Stomach (tissue), 19 donors: ENCODE measurements around the gene ILDR2. TPM values are rescaled to one million over a fixed set of nuclear protein-coding genes. Genes with fewer than 3 reads are reported as not detected.
A peak's percentile ranks its signal among the peaks of the same experiment; 100 is the strongest.

ENCODE experiments used
- DNase-seq, 2 donors: peaks; one replicate each; pipeline versions ENCODE4 v3.0.0 to v3.0.0-alpha.2; 2013 to 2019
- H3K27ac ChIP-seq, 5 donors: fragments of 200-600 bp in 4 of 5; sonication (generic) in 4 of 5; one replicate each; pipeline ENCODE4 v1.5.1; 2013 to 2019; ENCODE audit warnings: mild to moderate bottlenecking in 1 of 5, moderate library complexity in 1 of 5
- H3K27me3 ChIP-seq, 3 donors: fragments of 200-600 bp; sonication (generic); one replicate each; pipeline ENCODE4 v1.5.1; 2017 to 2019; ENCODE audit warnings: mixed run types in 1 of 3
- H3K36me3 ChIP-seq, 4 donors: fragments of 200-600 bp; sonication (generic); 1 replicate in 3 of 4; 2 replicates in 1 of 4; pipeline ENCODE4 v1.5.1; 2016 to 2019
- H3K4me1 ChIP-seq, 4 donors: fragments of 200-600 bp; sonication (generic); one replicate each; pipeline ENCODE4 v1.5.1; 2016 to 2019
- H3K4me3 ChIP-seq, 4 donors: fragments of 200-600 bp; sonication (generic) in 3 of 4; one replicate each; pipeline ENCODE4 v1.5.1; 2016 to 2019; ENCODE audit warnings: mild to moderate bottlenecking in 1 of 4
- H3K9me3 ChIP-seq, 4 donors: fragments of 200-600 bp; sonication (generic); one replicate each; pipeline ENCODE4 v1.5.1; 2016 to 2019
- EP300 ChIP-seq: sonication (generic); formaldehyde crosslinking; IDR thresholded peaks from one replicate; pipeline ENCODE4 v1.6.1; 2017; ENCODE audit warnings: antibody characterized with exemption
- POLR2A ChIP-seq, 4 donors: fragments of 450-650 bp; IDR thresholded peaks; one replicate each; pipeline ENCODE4 v1.6.1; 2016; ENCODE audit warnings: antibody characterized with exemption in 4 of 4, control low read depth in 2 of 4, mild to moderate bottlenecking in 1 of 4, moderate library complexity in 1 of 4
- POLR2AphosphoS5 ChIP-seq, 3 donors: sonication (generic); formaldehyde crosslinking; IDR thresholded peaks; one replicate each; pipeline ENCODE4 v1.6.1; 2016; ENCODE audit warnings: antibody characterized with exemption in 3 of 3
- WGBS, 5 donors: extraction: QIAGEN DNeasy Blood & Tissue Kit in 3 of 5; methylation state at CpG; one replicate each; pipeline versions ENCODE4 v1.1.5 to v1.1.7; 2013 to 2018; 5-methylcytosine and 5-hydroxymethylcytosine counted together
- intact Hi-C: fragments of 100-400 bp; cut with DNase I; formaldehyde crosslinking; loops from one replicate; pipeline ENCODE4 v1.15.1; 2023; ENCODE audit warnings: low total_unique reads
- long read RNA-seq, 10 donors: transcript quantifications; one replicate each; lab custom pipeline, GENCODE V29; 2026
- polyA plus RNA-seq, 3 donors: library from polyadenylated mRNA; stranded (reverse); fragments of 200-250 nt; gene quantifications; one replicate each; pipeline ENCODE4 v1.2.3, GENCODE V29; 2013
- total RNA-seq, 5 donors: library from RNA; depleted of rRNA; stranded (reverse); fragments of >200 nt; gene quantifications; one replicate each; pipeline versions ENCODE4 v1.1.0 to v1.2.3, GENCODE V29; 2014 to 2016
- TF ChIP-seq, protein P1 (sequence below), 7 experiments: fragments of 450-650 bp in 4 of 7; fragments of 200-600 bp in 3 of 7; sonication (generic) in 3 of 7; IDR thresholded peaks; one replicate each; pipeline ENCODE4 v1.5.1; 2016 to 2019; ENCODE audit warnings: antibody characterized with exemption in 7 of 7, control low read depth in 2 of 7, mild to moderate bottlenecking in 1 of 7
- donor health status: healthy with polysubstance abuse.
- donor health status: Bipolar disorder and iron deficiency.
- donor health status: healthy.

Gene ILDR2, protein sequence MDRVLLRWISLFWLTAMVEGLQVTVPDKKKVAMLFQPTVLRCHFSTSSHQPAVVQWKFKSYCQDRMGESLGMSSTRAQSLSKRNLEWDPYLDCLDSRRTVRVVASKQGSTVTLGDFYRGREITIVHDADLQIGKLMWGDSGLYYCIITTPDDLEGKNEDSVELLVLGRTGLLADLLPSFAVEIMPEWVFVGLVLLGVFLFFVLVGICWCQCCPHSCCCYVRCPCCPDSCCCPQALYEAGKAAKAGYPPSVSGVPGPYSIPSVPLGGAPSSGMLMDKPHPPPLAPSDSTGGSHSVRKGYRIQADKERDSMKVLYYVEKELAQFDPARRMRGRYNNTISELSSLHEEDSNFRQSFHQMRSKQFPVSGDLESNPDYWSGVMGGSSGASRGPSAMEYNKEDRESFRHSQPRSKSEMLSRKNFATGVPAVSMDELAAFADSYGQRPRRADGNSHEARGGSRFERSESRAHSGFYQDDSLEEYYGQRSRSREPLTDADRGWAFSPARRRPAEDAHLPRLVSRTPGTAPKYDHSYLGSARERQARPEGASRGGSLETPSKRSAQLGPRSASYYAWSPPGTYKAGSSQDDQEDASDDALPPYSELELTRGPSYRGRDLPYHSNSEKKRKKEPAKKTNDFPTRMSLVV
- under 1 TPM in 3 of 5 donors, not detected in 2; 0.14 to 0.92 (median 0.87) TPM for total RNA-seq
- polyA plus RNA-seq = under 1 TPM; under 0.01 to 0.13 (median 0.06) TPM
- long read RNA-seq, donor 1 = 0 reads
- long read RNA-seq, donor 2 = 0 reads
- long read RNA-seq, donor 3 = 0 reads
- long read RNA-seq, donor 4 = 0 reads
- long read RNA-seq, donor 5 = 0 reads
- long read RNA-seq, donor 6 = 0 reads
- long read RNA-seq, donor 7 = 0 reads
- long read RNA-seq, donor 8 = 0 reads
- long read RNA-seq, donor 9 = 0 reads
- long read RNA-seq, donor 10 = 0 reads

DNA sequence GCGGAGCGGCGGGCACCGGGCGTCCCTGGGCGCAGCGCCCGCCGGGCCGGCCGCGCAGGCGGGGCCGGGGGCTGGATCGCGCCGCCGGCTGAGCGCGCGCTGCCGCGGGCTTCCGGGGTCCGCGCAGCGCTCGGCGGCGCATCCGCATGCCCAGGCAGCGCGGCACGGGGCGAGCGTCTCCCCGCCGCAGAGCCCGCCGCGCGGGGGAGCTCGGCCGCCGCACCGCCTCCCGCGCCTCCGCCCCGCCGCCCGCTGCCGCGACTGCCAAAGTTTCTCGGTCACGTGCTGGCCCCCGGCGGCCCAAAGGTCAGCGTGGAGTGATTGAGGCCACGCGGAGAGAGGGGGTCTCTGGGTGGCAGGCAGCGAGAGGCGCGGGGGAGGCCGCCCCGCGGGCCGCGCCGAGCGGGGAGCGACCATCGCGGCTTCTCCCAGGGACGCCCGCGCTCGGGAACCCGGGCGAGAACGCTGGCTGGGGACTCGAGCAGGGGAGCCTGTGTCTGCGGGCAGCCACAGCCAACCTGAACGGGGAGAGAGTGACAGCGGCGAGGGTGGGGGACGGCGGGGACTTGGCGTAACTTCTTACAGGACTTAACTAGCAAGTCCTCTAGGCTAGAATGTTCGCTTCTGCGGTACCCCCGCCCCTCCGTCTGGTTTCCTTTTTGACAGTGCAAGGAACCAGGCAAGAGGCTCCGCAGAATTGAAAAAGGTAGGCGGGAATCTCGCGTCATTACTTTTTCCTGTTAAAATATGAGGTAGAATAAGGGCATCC is at the start of gene ILDR2:
ILDR2 (minus strand) TSS at position 180 of the 769 bp plus-strand sequence. CDS start 272 bp downstream, outside the sequence.
- Histone ChIP-seq H3K4me1 (peaks cover 7 to 16% (median 11%) of the 10 kb centered on the region in 4 donors), H3K36me3 (no peaks in the 10 kb centered on the region), H3K9me3 (no peaks in the 10 kb centered on the region), H3K4me3 (peak within 1 kb of the TSS; percentile 66 to 92 (median 74)), H3K27ac (peak within 1 kb of the TSS in 2 of 5 donors; percentile 73 to 82), H3K27me3 (peaks cover 0 to 50% (median 26%) of the 10 kb centered on the region in 3 donors)
- WGBS, 5 donors = 0 to 2% (median 1%) methylated on average over 17 to 96 of the region's 97 CpGs
- DNase-seq = peak; percentile 52 to 79
- intact Hi-C loops = no loop called here
- TF ChIP-seq EP300 = no peak
- no peak for TF ChIP-seq POLR2AphosphoS5 (IDR thresholded peaks at IDR 0.05)
- TF ChIP-seq, protein P1, sequence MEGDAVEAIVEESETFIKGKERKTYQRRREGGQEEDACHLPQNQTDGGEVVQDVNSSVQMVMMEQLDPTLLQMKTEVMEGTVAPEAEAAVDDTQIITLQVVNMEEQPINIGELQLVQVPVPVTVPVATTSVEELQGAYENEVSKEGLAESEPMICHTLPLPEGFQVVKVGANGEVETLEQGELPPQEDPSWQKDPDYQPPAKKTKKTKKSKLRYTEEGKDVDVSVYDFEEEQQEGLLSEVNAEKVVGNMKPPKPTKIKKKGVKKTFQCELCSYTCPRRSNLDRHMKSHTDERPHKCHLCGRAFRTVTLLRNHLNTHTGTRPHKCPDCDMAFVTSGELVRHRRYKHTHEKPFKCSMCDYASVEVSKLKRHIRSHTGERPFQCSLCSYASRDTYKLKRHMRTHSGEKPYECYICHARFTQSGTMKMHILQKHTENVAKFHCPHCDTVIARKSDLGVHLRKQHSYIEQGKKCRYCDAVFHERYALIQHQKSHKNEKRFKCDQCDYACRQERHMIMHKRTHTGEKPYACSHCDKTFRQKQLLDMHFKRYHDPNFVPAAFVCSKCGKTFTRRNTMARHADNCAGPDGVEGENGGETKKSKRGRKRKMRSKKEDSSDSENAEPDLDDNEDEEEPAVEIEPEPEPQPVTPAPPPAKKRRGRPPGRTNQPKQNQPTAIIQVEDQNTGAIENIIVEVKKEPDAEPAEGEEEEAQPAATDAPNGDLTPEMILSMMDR (IDR thresholded peaks at IDR 0.05) = no peak
- TF ChIP-seq POLR2A (IDR thresholded peaks at IDR 0.05) = no peak

DNA sequence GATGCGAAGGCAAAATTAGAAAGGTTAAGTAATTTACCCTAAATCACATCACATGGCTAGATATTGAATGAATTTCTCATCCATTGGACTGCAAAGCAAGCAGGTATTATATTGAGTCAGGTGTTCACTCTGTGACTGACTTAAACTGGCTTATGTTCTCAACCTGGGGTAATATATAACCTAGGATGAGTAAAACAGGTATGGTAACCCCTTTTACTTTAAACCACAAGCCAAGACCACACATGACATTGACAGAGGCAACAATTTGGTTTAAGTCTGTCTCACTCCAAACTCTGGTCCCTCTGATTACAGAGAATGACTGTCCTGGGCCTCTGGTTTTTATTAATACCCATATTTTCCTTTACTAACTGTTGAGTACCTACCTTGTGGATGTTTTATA is 47.0 kb upstream of the ILDR2 start:
- WGBS, 5 donors = 90 to 100% (median 94%) methylated on average over 1 of the region's 1 CpG
- no peaks in the 10 kb centered on the region for H3K9me3 ChIP-seq
- intact Hi-C loops = no loop called here

DNA sequence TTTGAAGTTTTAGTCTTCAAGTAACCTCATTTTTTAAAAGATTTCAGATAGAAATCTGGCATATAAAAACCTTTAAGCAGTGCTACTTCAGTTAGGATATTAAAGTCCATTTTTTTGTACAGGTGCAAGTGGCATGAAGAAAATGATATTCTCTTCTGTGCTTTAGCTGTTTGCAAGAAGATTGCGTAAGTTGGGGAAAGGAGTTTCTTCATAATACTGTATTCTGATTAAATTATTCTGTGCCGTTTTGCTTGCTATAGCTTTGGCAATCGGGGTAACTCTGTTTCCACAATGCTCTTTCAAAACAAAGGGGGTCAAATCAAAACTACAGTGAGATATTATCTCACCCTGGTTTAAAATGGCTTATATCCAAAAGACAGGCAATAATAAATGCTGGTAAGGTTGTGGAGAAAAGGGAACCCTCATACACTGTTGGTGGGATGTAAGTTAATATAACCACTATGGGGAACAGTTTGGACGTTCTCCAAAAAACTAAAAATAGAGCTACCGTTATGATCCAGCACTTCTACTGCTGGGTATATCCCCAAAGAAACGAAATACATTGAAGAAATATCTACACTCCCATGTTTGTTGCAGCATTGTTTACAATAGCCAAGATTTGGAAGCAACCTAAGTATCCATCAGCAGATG is 40.9 kb upstream of the ILDR2 start:
- intact Hi-C loops = no loop called here
- DNase-seq = no peak
- H3K4me1 ChIP-seq = no peaks in the 10 kb centered on the region
- 51 to 67% (median 65%) methylated on average over 6 of the region's 6 CpGs for WGBS, 5 donors
- peaks cover 0 to 4% (median 0%) of the 10 kb centered on the region in 3 donors for H3K27me3 ChIP-seq
- no peaks in the 10 kb centered on the region for H3K9me3 ChIP-seq
- no peak overlapping the region for H3K4me3 ChIP-seq
- TF ChIP-seq, protein P1 (IDR thresholded peaks at IDR 0.05) = no peak
- TF ChIP-seq EP300 = no peak
- no peak for TF ChIP-seq POLR2A (IDR thresholded peaks at IDR 0.05)
- TF ChIP-seq POLR2AphosphoS5 (IDR thresholded peaks at IDR 0.05) = no peak
- H3K36me3 ChIP-seq = no peaks in the 10 kb centered on the region
- no peak overlapping the region for H3K27ac ChIP-seq

More for the DNA sequence above, 47.0 kb upstream of the ILDR2 start:
- no peak overlapping the region for H3K4me3 ChIP-seq
- no peak overlapping the region for H3K27ac ChIP-seq
- no peaks in the 10 kb centered on the region for H3K4me1 ChIP-seq
- no peaks in the 10 kb centered on the region for H3K36me3 ChIP-seq
- peaks cover 0 to 4% (median 0%) of the 10 kb centered on the region in 3 donors for H3K27me3 ChIP-seq
- no peak for DNase-seq
- no peak for TF ChIP-seq POLR2AphosphoS5 (IDR thresholded peaks at IDR 0.05)
- TF ChIP-seq EP300 = no peak
- TF ChIP-seq POLR2A (IDR thresholded peaks at IDR 0.05) = no peak
- TF ChIP-seq, protein P1 (IDR thresholded peaks at IDR 0.05) = no peak
